BJ (cell line): Measurements from ENCODE around the gene BCAS4. TPM values are rescaled to one million over a fixed set of nuclear protein-coding genes. Genes with fewer than 3 reads are reported as not detected.
"Not testable (repeated sequence)": the region's sequence is repeated elsewhere in the genome, so short reads cannot be mapped to it uniquely, and the experiment has no call there.

Experiments used
- CTCF ChIA-PET: fragments of 350-600 bp; formaldehyde crosslinking; extraction: SDS; loops from one replicate; lab custom pipeline; 2021; ENCODE audit warnings: antibody characterized with exemption, inconsistent platforms; lab: Yijun Ruan, JAX
- POLR2A ChIA-PET: fragments of 300-600 bp; sonication (Branson Sonifier 250); formaldehyde crosslinking; extraction: SDS; loops from one replicate; lab custom pipeline; 2021; ENCODE audit warnings: antibody characterized with exemption; lab: Charles Lee
- DNase-seq: peaks from one replicate; pipeline ENCODE4 v3.0.0-alpha.2; 2011; ENCODE audit warnings: low read depth
- H3K27me3 ChIP-seq: 2 replicates; pipeline ENCODE4 v1.6.0; 2011; ENCODE audit warnings: low read length; ENCODE audit not compliant: control insufficient read depth, insufficient read depth
- H3K36me3 ChIP-seq: 2 replicates; pipeline ENCODE4 v1.5.1; 2011; ENCODE audit warnings: low read length; ENCODE audit not compliant: control insufficient read depth, insufficient read depth
- H3K4me3 ChIP-seq: 2 replicates; pipeline ENCODE4 v1.5.1; 2011; ENCODE audit warnings: low read depth, mild to moderate bottlenecking, control low read depth, low read length
- polyA plus RNA-seq: library from polyadenylated mRNA; depleted of rRNA; stranded (reverse); fragments of >200 nt; gene quantifications from 2 replicates; pipeline ENCODE4 v1.2.3, GENCODE V29; 2011
- TF ChIP-seq, protein P1 (sequence below): IDR thresholded peaks from 2 replicates; pipeline ENCODE4 v1.5.1; 2011; ENCODE audit warnings: low read depth, mild to moderate bottlenecking, control low read depth, inconsistent platforms, low read length, moderate library complexity; ENCODE audit not compliant: insufficient read depth

Gene BCAS4
- polyA plus RNA-seq, 1 experiment = 31.6 TPM

DNA sequence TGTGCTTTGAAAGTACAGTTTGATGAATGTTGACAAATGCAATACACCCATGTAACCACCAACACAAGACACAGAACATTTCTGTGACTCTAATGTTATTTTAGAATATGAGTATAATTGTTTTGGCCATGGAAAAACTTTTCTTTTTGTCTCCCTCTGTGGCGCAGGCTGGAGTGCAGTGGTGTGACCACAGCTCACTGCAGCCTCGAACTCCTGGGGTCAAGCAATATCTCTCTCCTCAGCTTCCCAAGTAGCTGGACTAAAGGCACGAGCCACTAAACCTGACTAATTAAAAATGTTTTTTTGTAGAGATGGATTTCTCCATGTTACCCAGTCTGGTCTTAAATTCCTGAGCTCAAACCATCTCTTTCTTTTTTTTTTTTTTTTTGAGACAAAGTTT, 20.3 kb upstream of the BCAS4 start:
- Histone ChIP-seq H3K36me3 (no peaks in the 10 kb centered on the region), H3K4me3 (no peak overlapping the region), H3K27me3 (no peaks in the 10 kb centered on the region; the same call in 1 of the 2 replicates)
- CTCF ChIA-PET = interaction anchor here (0.7 to 1.1 kb wide), 2 partner anchors 9 to 25 kb away, joined by 3 read pairs; no protein-coding TSS in a partner anchor
- TF ChIP-seq, protein P1, sequence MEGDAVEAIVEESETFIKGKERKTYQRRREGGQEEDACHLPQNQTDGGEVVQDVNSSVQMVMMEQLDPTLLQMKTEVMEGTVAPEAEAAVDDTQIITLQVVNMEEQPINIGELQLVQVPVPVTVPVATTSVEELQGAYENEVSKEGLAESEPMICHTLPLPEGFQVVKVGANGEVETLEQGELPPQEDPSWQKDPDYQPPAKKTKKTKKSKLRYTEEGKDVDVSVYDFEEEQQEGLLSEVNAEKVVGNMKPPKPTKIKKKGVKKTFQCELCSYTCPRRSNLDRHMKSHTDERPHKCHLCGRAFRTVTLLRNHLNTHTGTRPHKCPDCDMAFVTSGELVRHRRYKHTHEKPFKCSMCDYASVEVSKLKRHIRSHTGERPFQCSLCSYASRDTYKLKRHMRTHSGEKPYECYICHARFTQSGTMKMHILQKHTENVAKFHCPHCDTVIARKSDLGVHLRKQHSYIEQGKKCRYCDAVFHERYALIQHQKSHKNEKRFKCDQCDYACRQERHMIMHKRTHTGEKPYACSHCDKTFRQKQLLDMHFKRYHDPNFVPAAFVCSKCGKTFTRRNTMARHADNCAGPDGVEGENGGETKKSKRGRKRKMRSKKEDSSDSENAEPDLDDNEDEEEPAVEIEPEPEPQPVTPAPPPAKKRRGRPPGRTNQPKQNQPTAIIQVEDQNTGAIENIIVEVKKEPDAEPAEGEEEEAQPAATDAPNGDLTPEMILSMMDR = no peak
- DNase-seq = no peak
- POLR2A ChIA-PET = interaction anchor here (0.6 kb wide), 1 partner anchor 42 kb away, joined by 3 read pairs; no protein-coding TSS in a partner anchor

DNA sequence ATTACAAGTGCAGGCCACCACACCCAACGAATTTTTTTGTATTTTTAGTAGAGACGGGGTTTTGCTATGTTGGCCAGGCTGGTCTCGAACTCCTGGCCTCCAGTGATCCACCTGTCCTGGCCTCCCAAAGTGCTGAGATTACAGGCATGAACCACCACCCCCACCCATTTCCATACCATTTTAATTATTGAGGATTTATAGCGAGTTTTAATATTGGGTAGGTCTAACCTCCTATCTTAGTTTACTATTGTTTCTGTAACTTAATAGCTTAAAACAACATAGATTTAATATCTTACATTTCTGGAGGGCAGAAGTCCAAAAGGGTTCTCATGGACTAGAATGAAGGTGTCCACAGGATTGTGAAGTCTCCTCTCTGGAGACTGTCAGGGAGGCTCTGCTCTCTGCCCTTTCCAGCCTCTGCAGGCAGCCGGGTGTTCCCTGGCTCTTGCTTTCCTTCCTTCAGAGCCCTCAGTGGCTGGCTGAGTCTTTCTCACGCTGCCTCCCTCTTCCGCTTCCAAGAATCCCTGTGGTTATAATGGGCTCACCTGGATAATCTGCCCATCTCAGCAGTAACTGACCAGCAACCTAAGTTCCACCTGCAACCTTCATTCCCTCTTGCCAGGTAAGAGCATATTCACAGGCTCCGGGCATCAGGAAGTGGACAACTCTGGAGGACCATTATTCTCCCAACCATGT, 18.6 kb upstream of the BCAS4 start:
- Histone ChIP-seq H3K27me3 (no peaks in the 10 kb centered on the region; the same call in 1 of the 2 replicates), H3K36me3 (no peaks in the 10 kb centered on the region), H3K4me3 (no peak overlapping the region)
- no peak for DNase-seq
- TF ChIP-seq, protein P1 = no peak
- POLR2A ChIA-PET = no interaction called here
- CTCF ChIA-PET = interaction anchor here (1.7 to 1.9 kb wide), 2 partner anchors 12 to 18 kb away, joined by 4 to 6 read pairs; partner anchors contain the start of gene BCAS4

DNA sequence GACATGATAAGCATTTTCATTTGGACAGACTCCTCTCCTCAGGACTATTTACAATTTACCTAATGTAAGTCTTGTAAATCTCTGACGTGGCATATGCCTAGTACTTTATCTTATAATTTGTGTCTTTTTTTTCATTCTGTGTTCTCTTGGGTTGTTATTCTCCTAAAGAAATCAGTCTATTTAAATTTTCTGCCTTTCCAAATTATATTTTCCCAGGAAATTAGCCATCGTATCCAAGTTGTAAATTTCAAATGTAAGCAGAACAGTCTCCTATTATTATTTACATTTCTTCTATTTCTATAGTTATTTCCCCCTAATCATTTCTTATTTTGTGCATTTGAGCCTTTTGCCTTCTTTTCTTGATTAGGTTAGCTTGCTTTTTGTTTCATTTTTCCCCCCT, 17.5 kb upstream of the BCAS4 start:
- ChIA-PET CTCF (interaction anchor here (0.7 to 2.3 kb wide), 5 partner anchors 11 to 233 kb away, joined by 3 to 11 read pairs (median 4); partner anchors contain the start of gene BCAS4), POLR2A (no interaction called here)
- Histone ChIP-seq H3K4me3 (no peak overlapping the region), H3K36me3 (no peaks in the 10 kb centered on the region), H3K27me3 (no peaks in the 10 kb centered on the region; the same call in none of the 2 replicates)
- DNase-seq = no peak
- TF ChIP-seq, protein P1 = no peak

DNA sequence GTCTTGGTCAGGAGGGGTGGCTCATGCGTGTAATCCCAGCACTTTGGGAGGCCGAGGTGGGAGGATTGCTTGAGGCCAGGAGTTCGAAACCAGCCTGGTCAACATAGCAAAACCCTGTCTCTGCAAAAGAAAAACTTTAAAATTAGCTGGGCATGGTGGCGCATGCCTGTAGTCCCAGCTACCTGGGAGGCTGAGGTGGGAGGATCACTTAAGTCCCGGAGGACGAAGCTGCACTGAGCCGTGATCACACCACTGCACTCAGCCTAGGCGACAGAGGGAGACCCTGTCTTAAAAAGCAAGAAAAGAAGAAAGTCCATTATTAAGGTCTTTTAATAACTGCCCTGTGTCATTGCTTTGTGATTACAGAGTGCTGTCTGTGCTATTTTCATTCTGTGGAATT, 15.9 kb upstream of the BCAS4 start:
- POLR2A ChIA-PET, H3K36me3 ChIP-seq, H3K27me3 ChIP-seq, H3K4me3 ChIP-seq, DNase-seq: not testable (repeated sequence)
- CTCF ChIA-PET = interaction anchor here (1.2 to 2.4 kb wide), 5 partner anchors 9 to 153 kb away, joined by 5 to 11 read pairs (median 7); no protein-coding TSS in a partner anchor

DNA sequence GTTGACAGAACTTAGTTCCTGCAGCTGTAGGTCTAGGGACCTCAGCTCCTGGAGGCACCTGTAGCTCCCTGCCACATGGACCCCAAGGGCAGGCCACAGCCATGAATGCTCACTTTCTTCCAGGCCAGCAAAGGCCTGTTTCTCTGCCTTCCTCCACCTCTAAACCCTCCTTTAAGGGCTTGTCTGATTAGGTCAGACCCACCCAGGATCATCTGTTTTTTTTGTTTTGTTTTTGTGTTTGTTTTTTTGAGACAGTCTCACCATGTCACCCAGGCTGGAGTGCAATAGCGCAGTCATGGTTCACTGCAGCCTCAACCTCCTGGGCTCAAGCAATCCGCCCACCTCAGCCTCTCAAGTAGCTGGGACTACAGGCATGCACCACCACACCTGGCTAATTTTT, 11.5 kb upstream of the BCAS4 start:
- ChIA-PET POLR2A (no interaction called here), CTCF (interaction anchor here (1.0 to 1.2 kb wide), 2 partner anchors 34 to 158 kb away, joined by 3 read pairs; no protein-coding TSS in a partner anchor)
- Histone ChIP-seq H3K4me3 (no peak overlapping the region), H3K27me3 (no peaks in the 10 kb centered on the region; the same call in 1 of the 2 replicates), H3K36me3 (no peaks in the 10 kb centered on the region)
- DNase-seq = no peak
- TF ChIP-seq, protein P1 = no peak
